Pancreas (tissue), 10 donors: ENCODE data around the gene ANO9. TPM values are rescaled to one million over a fixed set of nuclear protein-coding genes. Genes with fewer than 3 reads are reported as not detected.

Experiments
- ATAC-seq, 4 donors: fragments of 200-7000 bp; cut with Tn5 transposase; one replicate each; pipeline versions ENCODE4 v1.8.0 to v1.9.1; 2020; ENCODE audit warnings: mild to moderate bottlenecking in 4 of 4, moderate library complexity in 4 of 4
- DNase-seq, 6 donors: peaks; one replicate each; pipeline ENCODE4 v3.0.0-alpha.2; 2020
- FAIRE-seq: peaks from 2 replicates; lab custom pipeline; 2012; peaks lifted over from hg19 to GRCh38; lab: Jason Lieb, UNC
- H3K27ac ChIP-seq, 4 donors: fragments of 200-600 bp; sonication (generic); 1 replicate in 3 of 4; 2 replicates in 1 of 4; pipeline versions ENCODE4 v1.5.0 to v1.8.0; 2020
- H3K27me3 ChIP-seq, 4 donors: fragments of 200-600 bp; one replicate each; pipeline ENCODE4 v1.8.0; 2021
- H3K36me3 ChIP-seq, 3 donors: fragments of 200-600 bp; sonication (generic) in 1 of 3; one replicate each; pipeline versions ENCODE4 v1.5.0 to v1.8.0; 2020 to 2021
- H3K4me1 ChIP-seq, 3 donors: fragments of 200-600 bp; one replicate each; pipeline ENCODE4 v1.8.0; 2021
- H3K4me3 ChIP-seq, 4 donors: fragments of 200-600 bp; sonication (generic) in 2 of 4; one replicate each; pipeline versions ENCODE4 v1.5.0 to v1.8.0; 2020 to 2021
- H3K9me3 ChIP-seq, 4 donors: fragments of 200-600 bp; one replicate each; pipeline ENCODE4 v1.8.0; 2021
- CTCF ChIP-seq, 4 donors: fragments of 200-600 bp; sonication (generic) in 3 of 4; IDR thresholded peaks; one replicate each; pipeline versions ENCODE4 v1.5.0 to v1.8.0; 2021; ENCODE audit warnings: antibody characterized with exemption in 4 of 4
- WGBS, 2 donors: extraction: QIAGEN DNeasy Blood & Tissue Kit; methylation state at CpG; one replicate each; pipeline ENCODE4 v1.1.7; 2013; 5-methylcytosine and 5-hydroxymethylcytosine counted together
- intact Hi-C, 3 donors: fragments of 100-400 bp; cut with DNase I; formaldehyde crosslinking; loops; one replicate each; pipeline versions ENCODE4 v1.11.1 to v1.14.2; 2022
- polyA plus RNA-seq, 2 donors: library from polyadenylated mRNA; stranded (reverse); fragments of 200-250 nt; gene quantifications; one replicate each; pipeline ENCODE4 v1.2.3, GENCODE V29; 2013
- total RNA-seq, 6 donors: library from RNA; stranded (reverse); fragmentation: NEBNext Ultra II Directional in 4 of 6; extraction: Animal tissue kit (Norgen Biotek cat#: 25700) in 4 of 6; gene quantifications; one replicate each; pipeline versions ENCODE4 v1.2.1 to v1.2.4, GENCODE V29; 2021 to 2023
- donor health status: healthy with polysubstance abuse.
- donor health status: DM: no; HTN: no; CAD: no; lungs with moderate emphysema.
- donor health status: DM: no; HTN: no; CAD: no.
- donor health status: control.
- donor health status: control.
- donor health status: Bipolar disorder and iron deficiency.
- donor health status: DM: yes; HTN: yes; CAD: no.
- donor health status: DM: no; HTN: no; CAD: no.
- donor health status: DM: no; HTN: no; CAD: no.
- donor health status: DM: yes; HTN: yes; CAD: no.

The ANO9 gene
- total and polyA plus RNA-seq, 8 donors, result 6.2 to 68.7 (median 14.9) TPM

- Histone ChIP-seq H3K36me3 (peaks cover 0 to 6% (median under 1%) of the 10 kb centered on the region in 3 donors), H3K27me3 (no peaks in the 10 kb centered on the region), H3K4me3 (no peak overlapping the region), H3K27ac (no peak overlapping the region), H3K4me1 (no peaks in the 10 kb centered on the region), H3K9me3 (no peaks in the 10 kb centered on the region)
- DNase-seq, result peak in 2 of 6 donors; percentile 27 to 79
- no peak for TF ChIP-seq CTCF (IDR thresholded peaks at IDR 0.05)
- ATAC-seq, result no peak
- no peak for FAIRE-seq
- WGBS, 2 donors, result 93 to 96% methylated on average over 35 to 37 of the region's 37 CpGs
- intact Hi-C loops, result no loop called here
These were observed 47.9 kb upstream of the ANO9 start for GRCh38 chr11:489610-490185.

DNA sequence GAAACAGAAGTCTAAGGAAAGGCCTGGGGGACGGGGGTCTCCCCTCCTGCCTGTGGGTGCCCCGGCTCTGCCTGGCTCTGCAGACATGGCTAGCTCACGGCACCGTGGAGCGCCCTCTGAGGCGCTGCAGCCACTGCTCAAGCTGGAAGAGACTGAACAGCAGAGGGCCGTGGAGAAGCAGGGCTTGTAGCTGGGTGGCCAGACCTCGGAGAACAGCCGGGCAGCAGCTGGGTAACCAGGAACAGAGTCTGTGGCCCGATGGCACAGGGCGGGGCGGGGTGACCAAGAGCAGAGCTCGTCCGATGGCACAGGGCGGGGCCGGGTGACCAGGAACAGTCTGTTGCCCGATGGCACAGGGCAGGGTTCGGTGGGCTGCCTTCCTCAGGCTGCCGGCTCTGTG, 47.2 kb upstream of the ANO9 start:
- 91 to 93% methylated on average over 19 of the region's 19 CpGs for WGBS, 2 donors
- H3K9me3 ChIP-seq, result no peaks in the 10 kb centered on the region
- no peaks in the 10 kb centered on the region for H3K36me3 ChIP-seq
- H3K27ac ChIP-seq, result no peak overlapping the region
- intact Hi-C loops, result no loop called here
- H3K27me3 ChIP-seq, result no peaks in the 10 kb centered on the region
- no peaks in the 10 kb centered on the region for H3K4me1 ChIP-seq
- TF ChIP-seq CTCF (IDR thresholded peaks at IDR 0.05), result no peak
- H3K4me3 ChIP-seq, result no peak overlapping the region
- no peak for ATAC-seq
- DNase-seq, result peak in 2 of 6 donors; percentile 28 to 65
- FAIRE-seq, result no peak

DNA sequence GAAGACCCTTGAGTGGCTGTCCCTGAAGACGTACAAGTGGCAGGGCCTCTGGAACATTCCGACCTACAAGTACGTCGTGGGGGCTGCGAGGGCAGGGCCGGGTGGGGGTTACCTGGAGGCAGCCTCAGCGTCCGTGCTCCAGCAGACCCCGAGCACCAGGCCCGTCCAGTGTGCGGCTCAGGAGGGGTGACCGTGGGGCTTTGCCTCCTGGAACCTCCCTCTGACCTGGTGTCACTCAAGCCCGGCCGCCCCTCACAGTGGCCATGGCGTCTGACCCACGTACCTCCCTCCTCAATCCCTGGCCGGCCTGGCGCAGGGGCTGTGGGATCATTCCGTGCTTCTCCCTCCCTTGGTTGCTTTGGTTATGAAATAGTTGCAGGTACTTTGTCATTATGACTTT, 46.8 kb upstream of the ANO9 start:
- no peaks in the 10 kb centered on the region for H3K9me3 ChIP-seq
- no peak overlapping the region for H3K4me3 ChIP-seq
- H3K4me1 ChIP-seq, result no peaks in the 10 kb centered on the region
- no peak for ATAC-seq
- intact Hi-C loops, result no loop called here
- peak in 3 of 6 donors; percentile 19 to 70 (median 51) for DNase-seq
- H3K36me3 ChIP-seq, result no peaks in the 10 kb centered on the region
- FAIRE-seq, result no peak
- no peak for TF ChIP-seq CTCF (IDR thresholded peaks at IDR 0.05)
- H3K27me3 ChIP-seq, result no peaks in the 10 kb centered on the region
- H3K27ac ChIP-seq, result no peak overlapping the region
- 95% methylated on average over 19 of the region's 19 CpGs for WGBS, 2 donors

DNA sequence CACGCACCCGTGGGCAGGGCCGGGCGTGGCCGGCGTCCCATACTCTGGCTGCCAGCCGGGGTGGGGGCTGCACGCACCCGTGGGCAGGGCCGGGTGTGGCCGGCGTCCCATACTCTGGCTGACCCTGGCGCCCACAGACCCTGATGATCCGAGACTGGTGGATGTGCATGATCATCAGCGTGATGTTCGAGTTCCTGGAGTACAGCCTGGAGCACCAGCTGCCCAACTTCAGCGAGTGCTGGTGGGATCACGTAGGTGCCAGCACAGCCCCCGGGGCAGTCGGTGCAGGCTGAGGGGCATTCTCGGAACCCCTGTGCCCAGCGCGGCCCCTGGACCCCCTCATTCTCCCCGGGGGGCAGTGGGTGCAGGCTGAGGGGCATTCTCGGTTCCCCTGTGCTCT, 46.3 kb upstream of the ANO9 start:
- Histone ChIP-seq H3K9me3 (no peaks in the 10 kb centered on the region), H3K36me3 (no peaks in the 10 kb centered on the region), H3K27me3 (no peaks in the 10 kb centered on the region), H3K27ac (no peak overlapping the region), H3K4me1 (no peaks in the 10 kb centered on the region), H3K4me3 (no peak overlapping the region)
- intact Hi-C loops, result no loop called here
- FAIRE-seq (no peak), DNase-seq (peak in 2 of 6 donors; percentile 46 to 51), ATAC-seq (no peak)
- no peak for TF ChIP-seq CTCF (IDR thresholded peaks at IDR 0.05)
- 89 to 93% methylated on average over 20 to 25 of the region's 25 CpGs for WGBS, 2 donors

- ATAC-seq, result no peak
- no peak for FAIRE-seq
- H3K27ac ChIP-seq, result no peak overlapping the region
- H3K4me3 ChIP-seq, result no peak overlapping the region
- no peaks in the 10 kb centered on the region for H3K27me3 ChIP-seq
- TF ChIP-seq CTCF (IDR thresholded peaks at IDR 0.05), result no peak
- peak in 2 of 6 donors; percentile 51 to 69 for DNase-seq
- no peaks in the 10 kb centered on the region for H3K9me3 ChIP-seq
- 91 to 94% methylated on average over 20 to 22 of the region's 22 CpGs for WGBS, 2 donors
- no peaks in the 10 kb centered on the region for H3K4me1 ChIP-seq
- intact Hi-C loops, result no loop called here
- no peaks in the 10 kb centered on the region for H3K36me3 ChIP-seq
These were observed 45.8 kb upstream of the ANO9 start for GRCh38 chr11:487571-488021.
